ENCODE measurements around the gene SLC16A12.

GRCh38 chr10:89465196-89465595 lies 70.2 kb downstream of the SLC16A12 start:
- no peak for TF ChIP-seq EZH2 (IDR thresholded peaks at IDR 0.05; ENCODE audit: borderline replicate concordance, control insufficient read depth, low read depth, low read length)
- no peak for TF ChIP-seq SIN3A (IDR thresholded peaks at IDR 0.05; ENCODE audit: low read depth, low read length)
- no peak for TF ChIP-seq TCF7 (IDR thresholded peaks at IDR 0.05; ENCODE audit: borderline replicate concordance)
- no peak for TF ChIP-seq MXI1 (IDR thresholded peaks at IDR 0.05; ENCODE audit: low read depth, low read length)
- TF ChIP-seq CBX5 (IDR thresholded peaks at IDR 0.05; ENCODE audit: low read depth) = no peak
- TF ChIP-seq ZBTB33 (IDR thresholded peaks at IDR 0.05) = no peak
- no peak for TF ChIP-seq NRF1 (conservative IDR thresholded peaks at IDR 0.05; ENCODE audit: low read depth, low read length)
- TF ChIP-seq REST (IDR thresholded peaks at IDR 0.05; ENCODE audit: low read depth, low read length) = no peak
